DND-41 (cell line): ENCODE data around the gene ZNF747.

Source experiments
- ATAC-seq: fragments of 200-7000 bp; cut with Tn5 transposase; 3 replicates; pipeline ENCODE4 v1.9.1; 2021; ENCODE audit warnings: low read depth; ENCODE audit not compliant: insufficient read depth
- DNase-seq: peaks from one replicate; pipeline ENCODE4 v3.0.0-alpha.2; 2020
- H2AFZ ChIP-seq: 2 replicates; pipeline ENCODE4 v1.6.0; 2012; ENCODE audit warnings: low read depth, low read length
- H3K27ac ChIP-seq: 2 replicates; pipeline ENCODE4 v1.5.1; 2012; ENCODE audit warnings: low read length, inconsistent platforms
- H3K27me3 ChIP-seq: fragments of 200-600 bp; sonication (generic); 2 replicates; pipeline ENCODE4 v1.6.0; 2012; ENCODE audit warnings: low read length, mild to moderate bottlenecking, inconsistent platforms; ENCODE audit not compliant: insufficient read depth, poor library complexity
- H3K36me3 ChIP-seq: 2 replicates; pipeline ENCODE4 v1.5.1; 2012; ENCODE audit warnings: low read length, inconsistent platforms; ENCODE audit not compliant: insufficient read depth
- H3K4me1 ChIP-seq: 2 replicates; pipeline ENCODE4 v1.5.1; 2012; ENCODE audit warnings: mild to moderate bottlenecking, low read length; ENCODE audit not compliant: insufficient read depth
- H3K4me2 ChIP-seq: 2 replicates; pipeline ENCODE4 v1.6.0; 2012; ENCODE audit warnings: mild to moderate bottlenecking, moderate library complexity, low read length, inconsistent platforms; ENCODE audit not compliant: insufficient read depth
- H3K4me3 ChIP-seq, 2 experiments: fragments of 200-600 bp in 1 of 2; shearing (Covaris generic) in 1 of 2; 2 replicates each; pipeline ENCODE4 v1.5.1; 2012 to 2016; ENCODE audit warnings: inconsistent platforms in 2 of 2, low read length in 2 of 2, mild to moderate bottlenecking in 2 of 2, low read depth in 1 of 2, moderate library complexity in 1 of 2
- H3K79me2 ChIP-seq: 2 replicates; pipeline ENCODE4 v1.6.0; 2012; ENCODE audit warnings: low read length, inconsistent platforms; ENCODE audit not compliant: insufficient read depth
- H3K9ac ChIP-seq: 2 replicates; pipeline ENCODE4 v1.6.0; 2012; ENCODE audit warnings: low read depth, mild to moderate bottlenecking, inconsistent platforms, low read length, moderate library complexity
- H3K9me3 ChIP-seq: 2 replicates; pipeline ENCODE4 v1.5.1; 2012; ENCODE audit warnings: low read length, moderate library complexity, mild to moderate bottlenecking, inconsistent platforms; ENCODE audit not compliant: insufficient read depth, severe bottlenecking
- H4K20me1 ChIP-seq: 2 replicates; pipeline ENCODE4 v1.6.0; 2012; ENCODE audit warnings: low read length; ENCODE audit not compliant: insufficient read depth
- CTCF ChIP-seq: IDR thresholded peaks from 2 replicates; pipeline ENCODE4 v1.5.1; 2012; ENCODE audit warnings: borderline replicate concordance, low read length, moderate library complexity, mild to moderate bottlenecking; ENCODE audit not compliant: poor library complexity, severe bottlenecking; ENCODE audit errors: extremely low read depth
- EZH2 ChIP-seq: IDR thresholded peaks from 3 replicates; pipeline ENCODE4 v1.6.1; 2012; ENCODE audit warnings: borderline replicate concordance, low read depth, mild to moderate bottlenecking, moderate library complexity, low read length, inconsistent platforms; ENCODE audit not compliant: severe bottlenecking

ZNF747 gene

DNA sequence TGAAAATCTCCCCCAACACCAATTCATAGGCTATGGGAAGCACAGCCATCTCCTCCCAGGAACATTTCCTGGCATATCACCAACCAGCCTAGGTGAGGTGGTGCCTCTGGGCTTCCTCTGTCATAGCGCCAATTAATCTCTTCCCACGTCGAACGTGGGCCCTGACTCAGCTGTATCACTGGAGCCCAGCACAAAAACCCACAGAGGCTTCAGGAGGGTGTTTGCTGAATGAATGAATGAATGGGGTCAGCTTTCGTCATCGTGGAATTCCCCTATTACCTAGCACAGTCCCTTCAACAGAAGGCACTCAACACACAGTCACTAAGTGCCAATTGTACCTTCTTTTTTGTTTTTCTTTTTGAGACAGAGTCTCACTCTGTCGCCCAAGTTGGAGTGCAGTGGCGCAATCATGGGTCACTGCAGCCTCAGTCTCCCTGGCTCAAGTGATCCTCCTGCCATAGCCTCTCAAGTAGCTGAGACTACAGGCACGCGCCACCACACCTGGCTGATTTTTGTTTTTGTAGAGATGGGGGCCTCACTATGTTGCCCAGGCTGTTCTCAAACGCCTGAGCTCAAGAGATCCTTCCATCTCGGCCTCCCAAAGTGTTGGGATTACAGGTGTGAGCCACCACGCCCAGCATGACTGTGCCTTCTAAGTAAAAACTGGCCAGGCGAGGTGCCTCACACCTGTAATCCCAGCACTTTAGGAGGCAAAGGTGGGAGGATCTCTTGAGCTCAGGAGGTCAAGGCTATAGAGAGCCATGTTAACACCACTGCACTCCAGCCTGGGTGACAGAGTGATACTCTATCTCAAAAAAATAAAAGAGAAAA, 32.7 kb upstream of the ZNF747 start:
- TF ChIP-seq CTCF: no peak
- TF ChIP-seq EZH2: no peak
- peaks cover 19% of the 10 kb centered on the region for H3K79me2 ChIP-seq
- H4K20me1 ChIP-seq: no peaks in the 10 kb centered on the region
- H3K9ac ChIP-seq: no peak overlapping the region
- DNase-seq (no peak), ATAC-seq (no peak)
- no peaks in the 10 kb centered on the region for H3K9me3 ChIP-seq
- H3K36me3 ChIP-seq: peaks cover 9% of the 10 kb centered on the region; the same call in 1 of the 2 replicates
- peaks cover 36% of the 10 kb centered on the region for H3K4me1 ChIP-seq
- H2AFZ ChIP-seq: no peak overlapping the region
- no peak overlapping the region for H3K4me2 ChIP-seq
- no peak overlapping the region for H3K4me3 ChIP-seq
- H3K27me3 ChIP-seq: no peaks in the 10 kb centered on the region
- H3K27ac ChIP-seq: no peak overlapping the region

DNA sequence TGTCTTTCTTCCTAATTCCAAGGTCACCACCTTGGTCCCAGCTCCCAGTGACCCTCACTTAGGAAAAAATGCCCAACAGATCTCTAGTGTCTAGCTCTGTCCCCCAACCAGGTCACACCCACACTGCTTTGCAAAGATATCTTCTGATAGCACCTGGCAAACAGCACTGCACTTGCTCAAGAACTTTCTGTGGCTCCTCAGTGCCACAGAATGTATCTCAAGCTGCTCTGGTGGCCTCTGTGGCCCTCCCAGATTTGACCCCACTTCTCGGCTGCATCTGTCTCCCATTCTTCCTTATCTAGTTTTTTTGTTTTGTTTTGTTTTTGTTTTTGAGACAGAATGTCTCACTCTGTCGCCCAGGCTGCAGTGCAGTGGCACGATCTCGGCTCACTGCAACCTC, 31.9 kb upstream of the ZNF747 start:
- Histone ChIP-seq H3K36me3 (peaks cover 9% of the 10 kb centered on the region; the same call in 1 of the 2 replicates), H3K4me2 (no peak overlapping the region), H3K9ac (no peak overlapping the region), H2AFZ (no peak overlapping the region), H3K27ac (no peak overlapping the region), H4K20me1 (no peaks in the 10 kb centered on the region), H3K4me3 (no peak overlapping the region), H3K9me3 (no peaks in the 10 kb centered on the region), H3K79me2 (peaks cover 17% of the 10 kb centered on the region), H3K27me3 (no peaks in the 10 kb centered on the region), H3K4me1 (peaks cover 35% of the 10 kb centered on the region)
- no peak for DNase-seq
- no peak for TF ChIP-seq CTCF
- no peak for ATAC-seq

DNA sequence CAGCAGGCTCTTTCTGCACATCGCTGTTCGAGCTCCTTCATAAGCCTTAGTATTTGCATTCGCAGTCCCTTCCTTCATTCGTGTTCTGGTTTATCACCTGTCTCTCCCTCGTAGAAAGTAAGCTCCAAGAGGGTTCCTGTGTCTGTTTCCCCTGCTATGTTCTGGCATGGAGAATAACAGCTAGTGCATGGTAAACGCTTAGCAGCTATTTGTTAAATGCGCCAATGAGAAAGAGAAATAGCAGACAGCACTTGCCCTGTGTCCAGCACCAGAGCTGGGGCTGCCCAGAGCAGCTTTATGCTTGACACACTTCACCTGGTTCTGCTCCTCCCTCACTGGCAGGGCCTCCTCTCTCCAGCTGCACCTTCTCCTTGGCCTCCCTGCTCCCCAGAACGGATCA, 31.3 kb upstream of the ZNF747 start:
- Histone ChIP-seq H3K9me3 (no peaks in the 10 kb centered on the region), H3K4me1 (peaks cover 34% of the 10 kb centered on the region), H4K20me1 (no peaks in the 10 kb centered on the region), H3K27ac (no peak overlapping the region), H3K9ac (no peak overlapping the region), H3K79me2 (peaks cover 12% of the 10 kb centered on the region), H3K36me3 (peaks cover 9% of the 10 kb centered on the region; the same call in 1 of the 2 replicates), H3K4me3 (no peak overlapping the region), H2AFZ (no peak overlapping the region), H3K27me3 (no peaks in the 10 kb centered on the region), H3K4me2 (no peak overlapping the region)
- TF ChIP-seq CTCF: no peak
- no peak for TF ChIP-seq EZH2
- DNase-seq (no peak), ATAC-seq (no peak)

- Histone ChIP-seq H3K4me3 (no peak overlapping the region), H4K20me1 (no peaks in the 10 kb centered on the region), H3K79me2 (peaks cover 8% of the 10 kb centered on the region), H3K36me3 (peaks cover 9% of the 10 kb centered on the region; the same call in 1 of the 2 replicates), H2AFZ (no peak overlapping the region), H3K4me1 (peaks cover 29% of the 10 kb centered on the region), H3K9me3 (no peaks in the 10 kb centered on the region), H3K4me2 (no peak overlapping the region), H3K27me3 (no peaks in the 10 kb centered on the region), H3K9ac (no peak overlapping the region), H3K27ac (no peak overlapping the region)
- no peak for TF ChIP-seq EZH2
- no peak for TF ChIP-seq CTCF
- DNase-seq (no peak), ATAC-seq (no peak)
Measured at GRCh38 chr16:30565526-30565925, 30.9 kb upstream of the ZNF747 start.
